K562 (cell line): ENCODE data around the gene CLHC1. TPM values are rescaled to one million over a fixed set of nuclear protein-coding genes. Genes with fewer than 3 reads are reported as not detected.

ENCODE experiments used
- ATAC-seq: fragments of 200-7000 bp; cut with Tn5 transposase; 3 replicates; pipeline ENCODE4 v1.9.1; 2020; ENCODE audit warnings: moderate library complexity
- BruUV-seq: library from RNA; stranded (reverse); fragments of 400-500 nt; replicated peaks from 2 replicates; lab custom pipeline; 2021; lab: Mats Ljungman, UMichigan
- CTCF ChIA-PET: fragments of 300-600 bp; formaldehyde crosslinking; extraction: SDS; loops from one replicate; lab custom pipeline; 2021; ENCODE audit warnings: low intra/inter-chr PET ratio; lab: Yijun Ruan, JAX
- POLR2A ChIA-PET: fragments of 300-600, 350-650 bp; sonication (Branson Sonifier 250); formaldehyde crosslinking; extraction: SDS; loops from one replicate; lab custom pipeline; 2021; ENCODE audit warnings: antibody characterized with exemption, inconsistent platforms; lab: Yijun Ruan, JAX
- DNase-seq, 4 experiments: peaks; one replicate each; pipeline versions ENCODE4 v3.0.0 to v3.0.0-alpha.2; 2011 to 2018; ENCODE audit warnings: low spot score in 3 of 4, mixed read lengths in 3 of 4; ENCODE audit errors: extremely low read depth in 1 of 4
- FAIRE-seq: peaks from 2 replicates; lab custom pipeline; 2011; peaks lifted over from hg19 to GRCh38; lab: Jason Lieb, UNC
- H2AFZ ChIP-seq: 2 replicates; pipeline ENCODE4 v1.6.0; 2011; ENCODE audit warnings: low read depth, low read length, control low read depth, inconsistent platforms
- H3K27ac ChIP-seq: fragments of 200-600 bp; 3 replicates; pipeline ENCODE4 v1.8.0; 2011; ENCODE audit warnings: low read depth, mild to moderate bottlenecking, control low read depth, inconsistent platforms, low read length, moderate library complexity, mixed read lengths; ENCODE audit errors: extremely low read depth
- H3K27me3 ChIP-seq, 2 experiments: fragments of 300-600 bp in 1 of 2; 2 replicates in 1 of 2; 3 replicates in 1 of 2; pipeline versions ENCODE4 v1.6.0 to v1.8.0; 2011; ENCODE audit warnings: inconsistent platforms in 2 of 2, low read length in 2 of 2, mild to moderate bottlenecking in 1 of 2, mixed read lengths in 1 of 2, moderate library complexity in 1 of 2; ENCODE audit not compliant: control insufficient read depth in 2 of 2, insufficient read depth in 2 of 2
- H3K36me3 ChIP-seq: fragments of 300-600 bp; 3 replicates; pipeline ENCODE4 v1.8.0; 2011; ENCODE audit warnings: mild to moderate bottlenecking, low read length, inconsistent platforms; ENCODE audit not compliant: control insufficient read depth, insufficient read depth
- H3K4me1 ChIP-seq, 2 experiments: fragments of 200-600 bp in 1 of 2; replicated peaks in 1 of 2; 2 replicates in 1 of 2; 3 replicates in 1 of 2; pipeline versions ENCODE4 v1.5.1 to v1.8.0; 2011; ENCODE audit warnings: inconsistent platforms in 2 of 2, low read length in 2 of 2, mild to moderate bottlenecking in 1 of 2, mixed read lengths in 1 of 2, moderate library complexity in 1 of 2; ENCODE audit not compliant: control insufficient read depth in 2 of 2, insufficient read depth in 2 of 2
- H3K4me2 ChIP-seq: 2 replicates; pipeline ENCODE4 v1.6.1; 2011; ENCODE audit warnings: low read length, control low read depth, inconsistent platforms, mixed read lengths; ENCODE audit not compliant: insufficient read depth
- H3K4me3 ChIP-seq: fragments of 200-600 bp; sonication (generic), shearing (Covaris generic); 2 replicates; pipeline ENCODE4 v1.5.1; 2016; ENCODE audit warnings: control low read depth, inconsistent platforms
- H3K79me2 ChIP-seq: fragments of 200-600 bp; 3 replicates; pipeline ENCODE4 v1.8.0; 2011; ENCODE audit warnings: low read length, inconsistent platforms; ENCODE audit not compliant: control insufficient read depth, insufficient read depth
- H3K9ac ChIP-seq, 2 experiments: 2 replicates each; pipeline versions ENCODE4 v1.6.0 to v1.6.1; 2011; ENCODE audit warnings: low read depth in 2 of 2, low read length in 2 of 2, control low read depth in 1 of 2, inconsistent platforms in 1 of 2, mild to moderate bottlenecking in 1 of 2, mixed read lengths in 1 of 2; ENCODE audit not compliant: insufficient read depth in 1 of 2
- H3K9me1 ChIP-seq: one replicate; pipeline ENCODE4 v1.6.0; 2011; ENCODE audit warnings: inconsistent platforms, mild to moderate bottlenecking, low read length, moderate library complexity; ENCODE audit not compliant: control insufficient read depth, insufficient read depth
- H3K9me3 ChIP-seq: replicated peaks from 2 replicates; pipeline ENCODE4 v1.5.1; 2011; ENCODE audit warnings: low read depth, low read length, inconsistent platforms; ENCODE audit not compliant: control insufficient read depth, insufficient read depth
- H4K20me1 ChIP-seq: replicated peaks from 2 replicates; pipeline ENCODE4 v1.6.1; 2011; ENCODE audit warnings: low read length, inconsistent platforms, mixed read lengths; ENCODE audit not compliant: control insufficient read depth, insufficient read depth
- CAMTA2 ChIP-seq: fragments of 250-450 bp; sonication (Bioruptor Pico); conservative IDR thresholded peaks from 2 replicates; pipeline ENCODE4 v1.5.1; 2022
- HDAC3 ChIP-seq: fragments of 450-650 bp; IDR thresholded peaks from 2 replicates; pipeline ENCODE4 v1.6.1; 2018; ENCODE audit warnings: borderline replicate concordance, mild to moderate bottlenecking, moderate library complexity; ENCODE audit not compliant: partially characterized antibody
- L3MBTL2 ChIP-seq: fragments of 450-650 bp; IDR thresholded peaks from 2 replicates; pipeline ENCODE4 v1.6.1; 2016; ENCODE audit warnings: mild to moderate bottlenecking, moderate library complexity
- MCM7 ChIP-seq, 2 experiments: fragments of 450-650 bp; IDR thresholded peaks; 2 replicates each; pipeline ENCODE4 v1.6.1; 2016 to 2018
- SREBF1 ChIP-seq: fragments of 150-350 bp; IDR thresholded peaks from 2 replicates; pipeline ENCODE4 v1.6.1; 2014; ENCODE audit warnings: antibody characterized with exemption, low read depth, low read length, borderline replicate concordance
- WGBS: fragments of 100-300 bp; shearing (Covaris generic); methylation state at CpG from one replicate; pipeline ENCODE4 v1.1.6; 2016; ENCODE audit warnings: low coverage, mixed read lengths; ENCODE audit not compliant: insufficient coverage; ENCODE audit errors: missing lambda C conversion rate; 5-methylcytosine and 5-hydroxymethylcytosine counted together
- in situ Hi-C: fragments of 300-500 bp; cut with MboI; formaldehyde crosslinking; loops from 4 replicates; pipeline ENCODE4 v1.15.0; 2018; ENCODE audit warnings: inconsistent platforms, mixed read lengths
- intact Hi-C: fragments of 100-400 bp; cut with micrococcal nuclease; formaldehyde crosslinking; loops from 2 replicates; pipeline ENCODE4 v1.14.2; 2022
- polyA plus RNA-seq, 8 experiments: library from polyadenylated mRNA; depleted of rRNA in 4 of 8; stranded (reverse) in 5 of 8; unstranded in 3 of 8; fragments of >200 nt; fragmentation: Nextera tagmentation in 2 of 8; fragmentation: Illumina TruSeq in 1 of 8; extraction: Ambion mirVana in 2 of 8; extraction: Trizol in 1 of 8; gene quantifications; 2 replicates each; pipeline versions ENCODE4 v1.2.1 to v1.2.3, GENCODE V29; 2011 to 2014; ENCODE audit warnings: inconsistent platforms in 1 of 8, missing spikeins in 1 of 8
- total RNA-seq, 7 experiments: library from RNA; depleted of rRNA in 6 of 7; stranded (reverse); fragments of >200 nt in 6 of 7; fragmentation: Illumina TruSeq in 2 of 7; extraction: Trizol in 2 of 7; gene quantifications; 2 replicates each; pipeline versions ENCODE4 v1.2.1 to v1.2.3, GENCODE V29; 2011 to 2021; ENCODE audit warnings: low replicate concordance in 1 of 7
- TF ChIP-seq, protein P1 (sequence below): sonication (generic); formaldehyde crosslinking; IDR thresholded peaks from 2 replicates; pipeline ENCODE4 v1.8.0; 2022; ENCODE audit warnings: mild to moderate bottlenecking, missing genetic modification reagents, borderline replicate concordance
- TF ChIP-seq, protein P2 (sequence below): fragments of 250-450 bp; sonication (Bioruptor Pico); IDR thresholded peaks from 2 replicates; pipeline ENCODE4 v1.8.0; 2021; ENCODE audit warnings: borderline replicate concordance, mild to moderate bottlenecking, moderate library complexity; ENCODE audit not compliant: poor library complexity, severe bottlenecking
- TF ChIP-seq, protein P3 (sequence below): fragments of 250-450 bp; sonication (Bioruptor Pico); IDR thresholded peaks from 2 replicates; pipeline ENCODE4 v1.5.0; 2021; ENCODE audit warnings: mild to moderate bottlenecking, borderline replicate concordance

Gene CLHC1
- total and polyA plus RNA-seq, 9 of the 15 experiments (the other 6 are each of a cell fraction or from before 2014, with no cell fraction given), result 3.7 to 14.3 (median 8.6) TPM

DNA sequence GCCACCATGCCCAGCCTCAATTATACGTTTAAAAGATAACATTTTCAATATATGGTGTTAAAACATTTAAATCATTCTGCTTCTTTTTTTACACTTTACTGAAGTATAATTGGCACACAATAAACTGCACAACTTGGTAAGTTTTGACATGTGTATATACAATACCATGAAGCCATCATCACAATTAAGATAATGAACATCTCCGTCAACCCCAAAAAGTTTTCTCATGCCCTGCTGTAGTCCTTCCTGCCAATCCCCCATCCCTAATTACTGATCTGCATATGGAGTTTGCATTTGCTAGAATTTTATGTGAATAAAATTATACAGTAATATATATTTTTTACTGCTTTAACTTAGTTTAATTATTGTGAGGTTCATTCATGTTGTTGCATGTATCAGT lies 96.6 kb downstream of the CLHC1 start:
- CTCF ChIA-PET, result no interaction called here
- H3K4me3 ChIP-seq, result no peak overlapping the region
- H3K27me3 ChIP-seq, result no peaks in the 10 kb centered on the region
- FAIRE-seq, result no peak
- peaks cover 39 to 61% of the 10 kb centered on the region in 2 experiments for H3K4me1 ChIP-seq
- no peak overlapping the region for H3K4me2 ChIP-seq
- H3K9me1 ChIP-seq, result no peaks in the 10 kb centered on the region
- H3K36me3 ChIP-seq, result no peaks in the 10 kb centered on the region; the same call in 2 of the 3 replicates
- in situ Hi-C loops, result no loop called here
- no peaks in the 10 kb centered on the region for H4K20me1 ChIP-seq
- TF ChIP-seq, protein P1, sequence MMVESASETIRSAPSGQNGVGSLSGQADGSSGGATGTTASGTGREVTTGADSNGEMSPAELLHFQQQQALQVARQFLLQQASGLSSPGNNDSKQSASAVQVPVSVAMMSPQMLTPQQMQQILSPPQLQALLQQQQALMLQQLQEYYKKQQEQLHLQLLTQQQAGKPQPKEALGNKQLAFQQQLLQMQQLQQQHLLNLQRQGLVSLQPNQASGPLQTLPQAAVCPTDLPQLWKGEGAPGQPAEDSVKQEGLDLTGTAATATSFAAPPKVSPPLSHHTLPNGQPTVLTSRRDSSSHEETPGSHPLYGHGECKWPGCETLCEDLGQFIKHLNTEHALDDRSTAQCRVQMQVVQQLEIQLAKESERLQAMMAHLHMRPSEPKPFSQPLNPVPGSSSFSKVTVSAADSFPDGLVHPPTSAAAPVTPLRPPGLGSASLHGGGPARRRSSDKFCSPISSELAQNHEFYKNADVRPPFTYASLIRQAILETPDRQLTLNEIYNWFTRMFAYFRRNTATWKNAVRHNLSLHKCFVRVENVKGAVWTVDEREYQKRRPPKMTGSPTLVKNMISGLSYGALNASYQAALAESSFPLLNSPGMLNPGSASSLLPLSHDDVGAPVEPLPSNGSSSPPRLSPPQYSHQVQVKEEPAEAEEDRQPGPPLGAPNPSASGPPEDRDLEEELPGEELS (CRISPR knock-in tag), result no peak
- TF ChIP-seq, protein P2, sequence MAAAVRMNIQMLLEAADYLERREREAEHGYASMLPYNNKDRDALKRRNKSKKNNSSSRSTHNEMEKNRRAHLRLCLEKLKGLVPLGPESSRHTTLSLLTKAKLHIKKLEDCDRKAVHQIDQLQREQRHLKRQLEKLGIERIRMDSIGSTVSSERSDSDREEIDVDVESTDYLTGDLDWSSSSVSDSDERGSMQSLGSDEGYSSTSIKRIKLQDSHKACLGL, result no peak
- TF ChIP-seq SREBF1 (no peak), MCM7 (IDR thresholded peaks at IDR 0.05) (no peak), HDAC3 (no peak), CAMTA2 (CRISPR knock-in tag) (no peak), L3MBTL2 (no peak)
- TF ChIP-seq, protein P3, sequence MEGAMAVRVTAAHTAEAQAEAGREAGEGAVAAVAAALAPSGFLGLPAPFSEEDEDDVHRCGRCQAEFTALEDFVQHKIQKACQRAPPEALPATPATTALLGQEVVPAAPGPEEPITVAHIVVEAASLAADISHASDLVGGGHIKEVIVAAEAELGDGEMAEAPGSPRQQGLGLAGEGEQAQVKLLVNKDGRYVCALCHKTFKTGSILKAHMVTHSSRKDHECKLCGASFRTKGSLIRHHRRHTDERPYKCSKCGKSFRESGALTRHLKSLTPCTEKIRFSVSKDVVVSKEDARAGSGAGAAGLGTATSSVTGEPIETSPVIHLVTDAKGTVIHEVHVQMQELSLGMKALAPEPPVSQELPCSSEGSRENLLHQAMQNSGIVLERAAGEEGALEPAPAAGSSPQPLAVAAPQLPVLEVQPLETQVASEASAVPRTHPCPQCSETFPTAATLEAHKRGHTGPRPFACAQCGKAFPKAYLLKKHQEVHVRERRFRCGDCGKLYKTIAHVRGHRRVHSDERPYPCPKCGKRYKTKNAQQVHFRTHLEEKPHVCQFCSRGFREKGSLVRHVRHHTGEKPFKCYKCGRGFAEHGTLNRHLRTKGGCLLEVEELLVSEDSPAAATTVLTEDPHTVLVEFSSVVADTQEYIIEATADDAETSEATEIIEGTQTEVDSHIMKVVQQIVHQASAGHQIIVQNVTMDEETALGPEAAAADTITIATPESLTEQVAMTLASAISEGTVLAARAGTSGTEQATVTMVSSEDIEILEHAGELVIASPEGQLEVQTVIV (CRISPR knock-in tag), result no peak
- TF ChIP-seq, all 486 proteins: peak for 0
- Histone ChIP-seq H2AFZ (no peak overlapping the region; the same call in 1 of the 2 replicates), H3K27ac (no peak overlapping the region), H3K9ac (no peak overlapping the region), H3K9me3 (no peaks in the 10 kb centered on the region), H3K79me2 (no peaks in the 10 kb centered on the region)
- DNase-seq, result no peak
- ATAC-seq, result no peak
- POLR2A ChIA-PET, result interaction anchor here (1.4 to 2.3 kb wide), 2 partner anchors 45 to 87 kb away, joined by 5 to 9 read pairs; no protein-coding TSS in a partner anchor
- intact Hi-C loops, result no loop called here
- no TSS peak for BruUV-seq
- WGBS, result 88% methylated on average over 2 of the region's 2 CpGs
